SU-DHL-6 (cell line): ENCODE measurements around the gene MYL4.
"Not testable (repeated sequence)": the region's sequence is repeated elsewhere in the genome, so short reads cannot be mapped to it uniquely, and the experiment has no call there.

ENCODE experiments used
- H2AFZ ChIP-seq: fragments of 200-600 bp; sonication (generic); 2 replicates; pipeline ENCODE4 v1.6.1; 2014; ENCODE audit warnings: low read depth, mild to moderate bottlenecking, moderate library complexity, mixed read lengths, antibody characterized with exemption, low read length; ENCODE audit not compliant: severe bottlenecking
- H3F3A ChIP-seq: fragments of 200-600 bp; shearing (Covaris generic); 2 replicates; pipeline ENCODE4 v1.6.0; 2016; ENCODE audit warnings: antibody characterized with exemption, mild to moderate bottlenecking; ENCODE audit not compliant: insufficient read depth
- H3K27ac ChIP-seq: fragments of 200-600 bp; sonication (generic); 2 replicates; pipeline ENCODE4 v1.5.1; 2016; ENCODE audit warnings: low read depth, mild to moderate bottlenecking, low read length, moderate library complexity, mixed read lengths
- H3K27me3 ChIP-seq: fragments of 200-600 bp; sonication (generic), shearing (Covaris generic); 2 replicates; pipeline ENCODE4 v1.6.0; 2014; ENCODE audit warnings: mild to moderate bottlenecking, low read length
- H3K36me3 ChIP-seq: fragments of 200-600 bp; sonication (generic); 2 replicates; pipeline ENCODE4 v1.6.1; 2014; ENCODE audit warnings: mild to moderate bottlenecking, low read length, mixed read lengths
- H3K4me2 ChIP-seq: fragments of 300-600, 200-600 bp; shearing (Covaris generic), sonication (generic); 2 replicates; pipeline ENCODE4 v1.6.0; 2014; ENCODE audit warnings: low read length, low read depth, mild to moderate bottlenecking; ENCODE audit not compliant: poor library complexity, severe bottlenecking
- H3K4me3 ChIP-seq: fragments of 200-600 bp; sonication (generic); 2 replicates; pipeline ENCODE4 v1.5.1; 2014; ENCODE audit warnings: antibody characterized with exemption, low read length, mild to moderate bottlenecking, mixed read lengths; ENCODE audit not compliant: insufficient read depth, poor library complexity, severe bottlenecking
- H3K79me2 ChIP-seq: fragments of 200-600 bp; sonication (generic); 2 replicates; pipeline ENCODE4 v1.6.1; 2014; ENCODE audit warnings: mild to moderate bottlenecking, low read length, moderate library complexity; ENCODE audit not compliant: insufficient read depth
- H3K9ac ChIP-seq: fragments of 200-600 bp; sonication (generic); 2 replicates; pipeline ENCODE4 v1.7.0; 2014; ENCODE audit warnings: mild to moderate bottlenecking, low read length
- H3K9me2 ChIP-seq: fragments of 200-600 bp; sonication (generic); replicated peaks from 2 replicates; pipeline ENCODE4 v1.6.1; 2014; ENCODE audit warnings: low read length; ENCODE audit not compliant: insufficient read depth
- H3K9me3 ChIP-seq: fragments of 200-600 bp; sonication (generic); 2 replicates; pipeline ENCODE4 v1.6.1; 2014; ENCODE audit warnings: low read length, mixed read lengths; ENCODE audit not compliant: insufficient read depth
- H4K20me1 ChIP-seq: fragments of 200-600 bp; sonication (generic); 2 replicates; pipeline ENCODE4 v1.6.1; 2014; ENCODE audit warnings: low read depth, mild to moderate bottlenecking, antibody characterized with exemption, low read length, moderate library complexity, mixed read lengths
- CTCF ChIP-seq: fragments of 200-600 bp; sonication (generic); IDR thresholded peaks from one replicate; pipeline ENCODE4 v1.5.1; 2017; ENCODE audit warnings: antibody characterized with exemption, mild to moderate bottlenecking, low read length, moderate library complexity; ENCODE audit not compliant: insufficient read depth, poor library complexity, severe bottlenecking
- EZH2phosphoT487 ChIP-seq: fragments of 200-600 bp; sonication (generic), shearing (Covaris generic); conservative IDR thresholded peaks from 2 replicates; pipeline ENCODE4 v1.6.1; 2018; ENCODE audit warnings: mild to moderate bottlenecking, antibody characterized with exemption, low read length, moderate library complexity, mixed read lengths

The MYL4 gene

DNA sequence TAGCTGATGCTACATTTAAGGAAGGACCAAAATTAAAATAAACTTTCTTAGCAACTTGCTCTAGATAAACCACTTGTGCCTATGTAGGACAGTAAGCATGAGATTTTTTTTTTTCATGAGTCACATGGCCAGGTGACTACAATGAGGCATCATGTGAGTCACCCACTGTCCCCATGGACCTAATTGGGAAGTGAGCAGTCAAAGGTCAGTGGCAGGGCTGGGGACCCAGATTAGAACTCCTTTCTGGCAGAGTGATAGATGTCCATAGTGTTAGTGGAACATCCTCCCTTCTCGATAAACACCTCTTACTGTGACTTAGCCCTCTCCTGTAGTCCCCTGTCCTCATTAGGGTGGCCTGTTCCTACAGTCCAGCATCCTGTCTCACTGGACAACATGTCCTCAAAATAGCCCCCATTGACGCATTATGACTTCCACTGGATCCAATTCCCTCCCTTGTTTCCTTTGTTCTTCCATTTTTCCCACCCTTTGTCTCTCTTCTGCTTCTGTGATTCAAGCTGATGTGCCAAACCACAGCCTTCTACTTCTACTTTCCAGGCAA, 56.9 kb downstream of the MYL4 start:
- Histone ChIP-seq H4K20me1 (no peaks in the 10 kb centered on the region), H3K9me3 (no peaks in the 10 kb centered on the region; the same call in 1 of the 2 replicates), H3K36me3 (no peaks in the 10 kb centered on the region), H3K79me2 (no peaks in the 10 kb centered on the region), H3K9me2 (no peaks in the 10 kb centered on the region), H3K9ac (no peak overlapping the region), H3K4me3 (no peak overlapping the region), H3F3A (no peaks in the 10 kb centered on the region), H3K27ac (no peak overlapping the region), H3K4me2 (no peak overlapping the region), H3K27me3 (no peaks in the 10 kb centered on the region), H2AFZ (no peak overlapping the region)
- TF ChIP-seq CTCF (no peak), EZH2phosphoT487 (no peak)

DNA sequence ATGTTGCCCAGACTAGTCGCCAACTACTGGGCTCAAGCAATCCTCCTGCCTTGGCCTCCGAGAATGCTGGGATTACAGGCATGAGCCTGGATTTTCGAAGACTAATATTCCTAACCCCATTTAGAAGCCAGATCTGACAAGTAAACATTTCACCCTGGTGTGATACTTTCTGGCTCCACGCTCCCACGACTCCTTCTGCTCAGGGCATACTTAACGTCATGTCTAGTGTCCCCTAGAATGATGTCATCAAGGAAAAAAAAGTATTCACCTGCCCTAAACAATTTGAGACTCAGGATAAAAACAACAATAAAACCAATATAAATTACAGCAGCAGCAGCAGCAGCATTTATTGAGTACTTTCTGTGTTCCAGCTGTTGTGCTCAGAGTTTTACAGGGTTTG, 57.6 kb downstream of the MYL4 start:
- Histone ChIP-seq H3K4me2 (no peak overlapping the region), H3K36me3 (no peaks in the 10 kb centered on the region), H3K9me3 (no peaks in the 10 kb centered on the region; the same call in 1 of the 2 replicates), H3K27me3 (no peaks in the 10 kb centered on the region), H2AFZ (no peak overlapping the region), H3K9ac (no peak overlapping the region), H3F3A (no peaks in the 10 kb centered on the region), H3K4me3 (no peak overlapping the region), H3K9me2 (no peaks in the 10 kb centered on the region), H4K20me1 (no peaks in the 10 kb centered on the region), H3K79me2 (no peaks in the 10 kb centered on the region), H3K27ac (no peak overlapping the region)
- TF ChIP-seq EZH2phosphoT487 (no peak), CTCF (no peak)

- Histone ChIP-seq H3K4me2 (no peak overlapping the region), H3K36me3 (no peaks in the 10 kb centered on the region), H2AFZ (no peak overlapping the region), H3K79me2 (no peaks in the 10 kb centered on the region), H3F3A (no peaks in the 10 kb centered on the region), H3K9me2 (no peaks in the 10 kb centered on the region), H3K27me3 (no peaks in the 10 kb centered on the region), H4K20me1 (no peaks in the 10 kb centered on the region), H3K27ac (no peak overlapping the region), H3K9me3 (no peaks in the 10 kb centered on the region; the same call in 1 of the 2 replicates), H3K9ac (no peak overlapping the region), H3K4me3 (no peak overlapping the region)
- TF ChIP-seq CTCF (no peak), EZH2phosphoT487 (no peak)
Measured at GRCh38 chr17:47267354-47267828, 58.2 kb downstream of the MYL4 start.

DNA sequence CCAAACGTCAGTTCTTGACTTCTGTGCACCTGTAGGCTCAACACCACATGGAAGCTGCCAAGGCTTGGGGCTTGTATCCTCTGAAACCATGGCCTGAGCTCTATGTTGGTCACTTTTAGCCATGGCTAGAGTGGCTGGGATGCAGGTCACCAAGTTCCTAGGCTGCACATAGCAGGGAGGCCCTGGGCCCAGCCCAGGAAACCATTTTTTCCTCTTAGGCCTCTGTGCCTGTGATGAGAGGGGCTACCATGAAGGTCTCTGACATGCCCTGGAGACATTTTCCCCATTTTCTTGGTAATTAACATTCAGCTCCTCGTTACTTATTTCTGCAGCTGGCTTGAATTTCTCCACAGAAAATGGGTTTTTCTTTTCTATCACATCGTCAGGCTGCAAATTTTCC, 59.8 kb downstream of the MYL4 start:
- not testable (repeated sequence) for H3K9ac ChIP-seq, H3K4me2 ChIP-seq, H3K36me3 ChIP-seq, H3K79me2 ChIP-seq, H3K9me3 ChIP-seq, H3K9me2 ChIP-seq, H3K27me3 ChIP-seq, H3F3A ChIP-seq, H2AFZ ChIP-seq, H4K20me1 ChIP-seq, H3K4me3 ChIP-seq, H3K27ac ChIP-seq

- H3K9me2 ChIP-seq, H3K27ac ChIP-seq, H4K20me1 ChIP-seq, H3K9ac ChIP-seq, H3K36me3 ChIP-seq, H3K9me3 ChIP-seq, H3K27me3 ChIP-seq, H2AFZ ChIP-seq, H3K79me2 ChIP-seq, H3F3A ChIP-seq, H3K4me3 ChIP-seq, H3K4me2 ChIP-seq: not testable (repeated sequence)
Measured at GRCh38 chr17:47269561-47270280, 60.6 kb downstream of the MYL4 start.
